Measurements from ENCODE around the gene SPPL2C. TPM values are rescaled to one million over a fixed set of nuclear protein-coding genes. Genes with fewer than 3 reads are reported as not detected.

Gene SPPL2C
- total and polyA plus RNA-seq, 2 of the 13 experiments (the other 11 are each of a cell fraction or from before 2014, with no cell fraction given), result not detected

DNA sequence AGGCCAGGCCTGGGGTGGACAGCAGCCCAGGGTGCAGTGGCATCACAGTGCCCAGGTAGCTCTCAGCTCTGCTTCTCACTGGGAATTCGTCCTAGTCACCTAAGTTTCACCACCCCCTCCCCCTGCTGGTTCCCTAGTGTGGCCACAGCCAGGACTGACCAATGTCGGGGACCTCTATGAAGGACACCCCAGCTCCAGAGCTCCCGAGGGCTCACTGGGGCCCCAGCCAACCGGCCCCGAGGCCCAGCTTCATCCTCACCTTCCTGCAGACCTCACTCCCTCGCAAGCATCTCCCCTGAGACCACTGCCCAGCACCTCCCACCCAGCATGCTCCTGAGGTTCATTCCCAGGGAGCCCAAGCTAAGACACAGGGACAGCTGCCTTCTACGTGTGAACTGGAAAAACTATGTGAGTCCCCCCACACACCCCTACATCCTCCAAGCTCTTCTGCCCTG lies 4.9 kb downstream of the SPPL2C start (continued):
- TF ChIP-seq GABPB1 (CRISPR knock-in tag; IDR thresholded peaks at IDR 0.05), result no peak

DNA sequence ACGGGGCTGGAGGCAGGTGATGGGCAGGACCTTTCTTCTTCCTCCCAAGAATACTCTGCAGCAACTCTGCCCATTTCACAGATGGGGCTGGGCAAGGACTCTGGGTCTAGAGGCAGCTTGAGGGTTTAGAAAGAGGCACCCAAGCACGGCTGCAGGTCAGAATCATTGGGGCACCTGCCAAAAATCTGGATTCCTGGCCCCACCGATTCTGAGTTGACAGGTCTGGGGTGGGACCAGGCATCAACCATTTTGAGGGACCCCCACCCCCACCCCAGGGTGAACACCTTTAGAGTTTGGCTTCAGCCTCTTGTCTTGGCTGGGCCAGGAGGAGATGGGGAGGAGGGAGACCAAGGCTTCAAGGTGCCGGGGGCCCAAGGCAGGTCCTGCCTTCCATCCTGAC lies 5.3 kb downstream of the SPPL2C start:
- Histone ChIP-seq H3K4me1 (ENCODE audit: insufficient read depth, low read length) (no peaks in the 10 kb centered on the region), H2AFZ (ENCODE audit: low read length) (no peak overlapping the region), H3K27me3 (ENCODE audit: control insufficient read depth in 1 of 2, insufficient read depth in 2 of 2, low read length in 2 of 2) (peaks cover 13 to 70% of the 10 kb centered on the region in 2 experiments; a peak in 3 of 5 replicates), H3K27ac (ENCODE audit: extremely low read length, insufficient read depth, low read length) (no peak overlapping the region), H3K36me3 (replicated peaks in 1 of 2; ENCODE audit: control insufficient read depth in 1 of 2, insufficient read depth in 2 of 2, low read length in 2 of 2) (no peaks in the 10 kb centered on the region), H3K79me2 (ENCODE audit: insufficient read depth, low read length) (no peaks in the 10 kb centered on the region), H3K9ac (ENCODE audit: insufficient read depth, low read depth, low read length) (no peak overlapping the region), H3K4me3 (replicated peaks in 1 of 3; ENCODE audit: insufficient read depth in 1 of 3, low read depth in 2 of 3, low read length in 3 of 3) (no peak overlapping the region), H3K9me3 (ENCODE audit: low read length) (no peaks in the 10 kb centered on the region), H3K4me2 (ENCODE audit: low read depth, low read length) (no peak overlapping the region), H4K20me1 (ENCODE audit: insufficient read depth, low read length) (no peaks in the 10 kb centered on the region)
- BruUV-seq (replicated peaks), result no TSS peak
- ChIA-PET POLR2A (no interaction called here), CTCF (ENCODE audit: low intra/inter-chr PET ratio, low total read pairs) (interaction anchor here (0.8 kb wide), 1 partner anchor 210 kb away, joined by 3 read pairs; no protein-coding TSS in a partner anchor)
- no peak for FAIRE-seq
- intact Hi-C loops (cut with micrococcal nuclease; ENCODE audit: unreplicated experiment) (loop anchor here (5.0 kb wide), 1 partner anchor 203 kb away; no protein-coding TSS in a partner anchor), in situ Hi-C loops (cut with HindIII; ENCODE audit: extremely low pct_ligation_motif_present, low pct_unique_long_range_greater_than_20kb) (no loop called here)
- no peak for DNase-seq (ENCODE audit: low spot score)
- peak; percentile 51; the same call in 1 of the 2 replicates for TF ChIP-seq ZNF629 (CRISPR knock-in tag; conservative IDR thresholded peaks at IDR 0.05)
- TF ChIP-seq, protein P1, sequence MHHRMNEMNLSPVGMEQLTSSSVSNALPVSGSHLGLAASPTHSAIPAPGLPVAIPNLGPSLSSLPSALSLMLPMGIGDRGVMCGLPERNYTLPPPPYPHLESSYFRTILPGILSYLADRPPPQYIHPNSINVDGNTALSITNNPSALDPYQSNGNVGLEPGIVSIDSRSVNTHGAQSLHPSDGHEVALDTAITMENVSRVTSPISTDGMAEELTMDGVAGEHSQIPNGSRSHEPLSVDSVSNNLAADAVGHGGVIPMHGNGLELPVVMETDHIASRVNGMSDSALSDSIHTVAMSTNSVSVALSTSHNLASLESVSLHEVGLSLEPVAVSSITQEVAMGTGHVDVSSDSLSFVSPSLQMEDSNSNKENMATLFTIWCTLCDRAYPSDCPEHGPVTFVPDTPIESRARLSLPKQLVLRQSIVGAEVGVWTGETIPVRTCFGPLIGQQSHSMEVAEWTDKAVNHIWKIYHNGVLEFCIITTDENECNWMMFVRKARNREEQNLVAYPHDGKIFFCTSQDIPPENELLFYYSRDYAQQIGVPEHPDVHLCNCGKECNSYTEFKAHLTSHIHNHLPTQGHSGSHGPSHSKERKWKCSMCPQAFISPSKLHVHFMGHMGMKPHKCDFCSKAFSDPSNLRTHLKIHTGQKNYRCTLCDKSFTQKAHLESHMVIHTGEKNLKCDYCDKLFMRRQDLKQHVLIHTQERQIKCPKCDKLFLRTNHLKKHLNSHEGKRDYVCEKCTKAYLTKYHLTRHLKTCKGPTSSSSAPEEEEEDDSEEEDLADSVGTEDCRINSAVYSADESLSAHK (CRISPR knock-in tag; IDR thresholded peaks at IDR 0.05; ENCODE audit: borderline replicate concordance), result no peak
- 0% methylated on average over 2 of the region's 4 CpGs for WGBS (ENCODE audit: low lambda C conversion rate)
- ATAC-seq, result no peak

DNA sequence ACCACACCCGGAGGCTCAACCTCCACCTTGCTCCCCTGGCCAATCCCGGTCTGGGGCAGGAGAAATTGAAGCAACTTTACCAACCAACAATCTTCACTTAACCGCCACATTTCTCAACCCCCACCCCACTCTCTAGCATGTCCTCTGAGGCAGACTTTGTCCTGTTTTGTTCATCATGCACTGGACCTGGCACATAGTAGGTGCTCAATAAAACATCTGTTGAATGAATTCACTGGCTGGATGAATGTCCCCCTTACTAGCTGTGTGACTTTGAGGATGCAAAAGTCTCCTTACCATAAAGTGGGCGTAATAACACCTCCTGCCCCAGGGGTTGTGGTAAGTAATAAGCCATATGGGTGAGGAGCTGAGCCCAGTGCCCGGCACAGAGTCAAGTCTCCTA lies 5.8 kb downstream of the SPPL2C start:
- DNase-seq (ENCODE audit: low spot score) (no peak), FAIRE-seq (no peak), ATAC-seq (no peak)
- ChIA-PET CTCF (ENCODE audit: low intra/inter-chr PET ratio, low total read pairs) (no interaction called here), POLR2A (no interaction called here)
- no TSS peak for BruUV-seq (replicated peaks)
- Histone ChIP-seq H3K4me1 (ENCODE audit: insufficient read depth, low read length) (no peaks in the 10 kb centered on the region), H3K4me2 (ENCODE audit: low read depth, low read length) (no peak overlapping the region), H4K20me1 (ENCODE audit: insufficient read depth, low read length) (no peaks in the 10 kb centered on the region), H2AFZ (ENCODE audit: low read length) (no peak overlapping the region), H3K27me3 (ENCODE audit: control insufficient read depth in 1 of 2, insufficient read depth in 2 of 2, low read length in 2 of 2) (peaks cover 13 to 69% of the 10 kb centered on the region in 2 experiments; a peak in 3 of 5 replicates), H3K9ac (ENCODE audit: insufficient read depth, low read depth, low read length) (no peak overlapping the region), H3K9me3 (ENCODE audit: low read length) (no peaks in the 10 kb centered on the region), H3K36me3 (replicated peaks in 1 of 2; ENCODE audit: control insufficient read depth in 1 of 2, insufficient read depth in 2 of 2, low read length in 2 of 2) (no peaks in the 10 kb centered on the region), H3K27ac (ENCODE audit: extremely low read length, insufficient read depth, low read length) (no peak overlapping the region), H3K4me3 (replicated peaks in 1 of 3; ENCODE audit: insufficient read depth in 1 of 3, low read depth in 2 of 3, low read length in 3 of 3) (no peak overlapping the region), H3K79me2 (ENCODE audit: insufficient read depth, low read length) (no peaks in the 10 kb centered on the region)
- intact Hi-C loops (cut with micrococcal nuclease; ENCODE audit: unreplicated experiment), result loop anchor here (5.0 kb wide), 1 partner anchor 203 kb away; no protein-coding TSS in a partner anchor
- in situ Hi-C loops (cut with HindIII; ENCODE audit: extremely low pct_ligation_motif_present, low pct_unique_long_range_greater_than_20kb), result no loop called here
- 5% methylated on average over 5 of the region's 5 CpGs for WGBS (ENCODE audit: low lambda C conversion rate)
- TF ChIP-seq ATF7 (IDR thresholded peaks at IDR 0.05) (no peak), ATF7 (CRISPR knock-in tag; IDR thresholded peaks at IDR 0.05) (no peak), ZNF572 (CRISPR knock-in tag; IDR thresholded peaks at IDR 0.05) (no peak), ZBTB8A (CRISPR knock-in tag; IDR thresholded peaks at IDR 0.05; ENCODE audit: borderline replicate concordance, low read depth) (no peak), NFYC (CRISPR knock-in tag; IDR thresholded peaks at IDR 0.05) (no peak), ZNF556 (CRISPR knock-in tag; IDR thresholded peaks at IDR 0.05; ENCODE audit: borderline replicate concordance) (no peak), RAD21 (CRISPR knock-in tag; IDR thresholded peaks at IDR 0.05) (no peak), CHCHD3 (CRISPR knock-in tag; IDR thresholded peaks at IDR 0.05) (no peak), ZNF678 (CRISPR knock-in tag; IDR thresholded peaks at IDR 0.05) (no peak), XRCC5 (optimal IDR thresholded peaks at IDR 0.05; ENCODE audit: low read length) (no peak)
- TF ChIP-seq, protein P2, sequence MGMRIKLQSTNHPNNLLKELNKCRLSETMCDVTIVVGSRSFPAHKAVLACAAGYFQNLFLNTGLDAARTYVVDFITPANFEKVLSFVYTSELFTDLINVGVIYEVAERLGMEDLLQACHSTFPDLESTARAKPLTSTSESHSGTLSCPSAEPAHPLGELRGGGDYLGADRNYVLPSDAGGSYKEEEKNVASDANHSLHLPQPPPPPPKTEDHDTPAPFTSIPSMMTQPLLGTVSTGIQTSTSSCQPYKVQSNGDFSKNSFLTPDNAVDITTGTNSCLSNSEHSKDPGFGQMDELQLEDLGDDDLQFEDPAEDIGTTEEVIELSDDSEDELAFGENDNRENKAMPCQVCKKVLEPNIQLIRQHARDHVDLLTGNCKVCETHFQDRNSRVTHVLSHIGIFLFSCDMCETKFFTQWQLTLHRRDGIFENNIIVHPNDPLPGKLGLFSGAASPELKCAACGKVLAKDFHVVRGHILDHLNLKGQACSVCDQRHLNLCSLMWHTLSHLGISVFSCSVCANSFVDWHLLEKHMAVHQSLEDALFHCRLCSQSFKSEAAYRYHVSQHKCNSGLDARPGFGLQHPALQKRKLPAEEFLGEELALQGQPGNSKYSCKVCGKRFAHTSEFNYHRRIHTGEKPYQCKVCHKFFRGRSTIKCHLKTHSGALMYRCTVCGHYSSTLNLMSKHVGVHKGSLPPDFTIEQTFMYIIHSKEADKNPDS (CRISPR knock-in tag; IDR thresholded peaks at IDR 0.05), result no peak

All from HepG2 (cell line).